HG02610 (cell line): ENCODE data around the gene HLA-DMA.
A peak's percentile ranks its signal among the peaks of the same experiment; 100 is the strongest.

Source experiments
- ATAC-seq: cut with Tn5 transposase; IDR thresholded peaks from one replicate; pipeline ENCODE4 v1.9.1; 2021; ENCODE audit warnings: mild to moderate bottlenecking, moderate library complexity; ENCODE audit not compliant: unreplicated experiment

The HLA-DMA gene

DNA sequence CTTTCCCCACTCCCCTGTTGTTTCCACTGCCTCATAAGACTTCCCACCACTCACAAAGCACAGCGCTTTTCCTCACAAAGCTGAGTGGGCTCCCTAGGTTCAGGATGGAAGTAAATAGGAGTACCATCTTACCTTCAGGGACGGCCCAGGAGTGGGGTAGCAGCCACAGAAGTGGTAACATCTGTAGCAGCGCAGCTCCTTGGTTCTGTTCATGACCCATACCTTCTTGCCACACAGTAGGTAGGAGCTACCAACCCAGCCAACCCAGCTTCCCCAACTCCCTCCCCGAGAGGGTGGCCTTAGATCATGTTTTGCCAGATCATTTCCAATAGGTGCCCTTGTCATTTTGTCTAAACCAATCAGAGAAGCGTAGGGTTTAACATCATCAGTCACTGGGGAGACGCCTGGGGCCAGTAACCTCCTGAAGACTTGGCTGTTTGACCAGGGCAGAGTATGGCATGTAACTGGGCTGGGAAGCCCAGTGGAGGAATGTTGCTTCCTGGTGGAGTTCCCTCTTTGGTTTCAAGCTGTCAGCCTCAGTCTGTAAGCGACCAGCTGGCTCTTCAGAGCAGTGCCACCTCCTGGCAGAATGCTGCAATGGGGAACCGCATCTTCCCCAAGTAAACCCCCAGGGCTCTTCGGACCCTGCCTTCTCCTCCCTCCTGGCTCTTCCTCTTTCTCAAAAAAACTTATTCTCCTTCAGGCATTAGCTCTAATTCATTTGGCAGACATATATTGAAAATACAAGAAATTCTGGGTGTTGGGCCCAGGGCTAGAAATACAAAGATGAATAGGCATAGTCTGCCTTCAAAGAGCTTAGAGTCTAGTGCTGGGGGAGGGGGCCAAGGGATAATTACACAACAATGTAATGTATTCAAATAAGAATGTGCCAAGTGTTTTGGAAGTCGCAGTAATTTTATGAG, at the start of gene HLA-DMA:
HLA-DMA (minus strand) TSS at position 281 of the 923 bp plus-strand sequence; CDS start at position 220, 61 bp downstream.
- ATAC-seq, result peak; percentile 89

DNA sequence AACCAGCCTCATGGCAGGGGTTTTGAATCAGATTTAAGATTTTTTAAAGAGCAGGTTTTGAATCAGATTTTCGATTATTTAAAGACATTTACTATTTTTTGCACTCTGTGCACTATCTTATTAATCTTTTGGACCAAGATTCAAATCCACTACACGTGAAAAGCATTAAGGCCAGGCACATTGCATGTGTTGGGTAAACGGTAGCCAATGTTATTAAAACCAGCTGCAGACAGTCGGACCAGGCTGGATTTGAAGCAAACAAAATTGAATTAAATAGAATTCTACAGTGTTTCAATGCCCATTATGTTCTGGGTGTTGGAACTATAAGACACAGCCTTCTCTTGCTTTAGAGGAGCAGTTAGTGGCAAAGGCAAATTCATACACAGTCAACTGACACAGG, 48.8 kb upstream of the HLA-DMA start:
- no peak for ATAC-seq

DNA sequence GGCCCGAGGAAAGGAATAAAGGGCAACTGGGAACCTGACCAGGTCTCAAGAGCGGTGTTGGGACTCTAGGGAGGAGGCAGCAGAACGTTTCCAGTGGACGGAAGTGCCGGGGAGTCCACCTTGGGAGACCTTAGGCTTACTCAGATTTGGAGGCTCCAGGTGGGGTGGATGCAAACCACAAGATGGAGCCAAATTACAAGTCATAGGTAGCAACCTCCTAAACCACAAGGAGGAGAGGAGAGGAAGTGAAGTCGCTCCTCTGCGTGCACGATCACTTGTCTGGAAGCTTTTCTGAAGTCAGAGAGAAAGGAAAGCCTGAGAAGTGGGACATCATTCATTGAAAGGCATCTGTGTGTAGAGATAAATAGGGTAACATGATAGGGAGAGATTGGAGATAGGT, 47.2 kb upstream of the HLA-DMA start:
- ATAC-seq, result no peak

DNA sequence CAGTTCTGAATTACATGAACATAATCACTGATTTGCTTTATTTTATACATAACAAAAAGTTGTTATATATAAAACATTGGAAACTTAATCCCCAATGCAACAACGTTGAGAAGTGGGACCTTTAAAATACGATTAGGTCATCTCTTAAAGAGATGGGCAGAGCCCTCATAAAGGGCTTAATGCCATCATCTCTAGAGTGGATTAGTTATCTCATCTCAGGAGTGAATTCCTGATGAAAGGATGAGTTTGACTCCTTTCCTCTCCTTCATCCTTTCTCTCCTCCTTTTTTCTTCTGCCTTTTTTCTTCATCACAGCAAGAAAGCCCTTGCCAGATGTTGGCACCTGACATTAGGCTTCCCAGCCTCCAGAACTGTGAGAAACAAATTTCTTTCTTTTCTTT, 42.6 kb upstream of the HLA-DMA start:
- no peak for ATAC-seq

DNA sequence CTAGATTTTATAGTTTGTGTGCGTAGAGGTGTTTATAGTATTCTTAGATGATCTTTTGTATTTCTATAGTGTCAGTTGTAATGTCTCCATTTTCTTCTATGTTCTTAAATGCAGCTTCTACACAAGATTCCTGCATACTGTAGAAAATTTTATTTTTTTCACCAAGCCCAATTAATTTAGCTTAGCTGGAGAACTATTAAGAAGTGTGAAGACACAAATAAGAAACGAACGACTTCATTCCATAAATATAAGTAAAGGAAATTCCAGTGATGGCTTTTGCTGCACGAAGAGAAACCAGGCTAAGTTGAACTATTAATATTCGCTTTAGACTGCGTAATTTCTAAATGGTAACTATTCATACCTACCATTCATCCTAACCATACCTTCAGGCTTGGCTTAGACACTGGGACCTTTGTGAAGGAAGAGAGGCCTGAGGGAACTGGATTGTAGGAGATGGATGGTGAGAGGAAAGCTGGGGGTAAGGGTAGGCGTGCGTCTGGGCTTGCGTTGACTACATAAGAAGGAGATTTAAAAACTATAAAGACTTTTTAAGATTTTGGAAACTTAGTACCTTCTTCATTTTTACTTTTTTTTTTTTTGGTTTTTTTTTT, 40.6 kb upstream of the HLA-DMA start:
- ATAC-seq, result no peak

DNA sequence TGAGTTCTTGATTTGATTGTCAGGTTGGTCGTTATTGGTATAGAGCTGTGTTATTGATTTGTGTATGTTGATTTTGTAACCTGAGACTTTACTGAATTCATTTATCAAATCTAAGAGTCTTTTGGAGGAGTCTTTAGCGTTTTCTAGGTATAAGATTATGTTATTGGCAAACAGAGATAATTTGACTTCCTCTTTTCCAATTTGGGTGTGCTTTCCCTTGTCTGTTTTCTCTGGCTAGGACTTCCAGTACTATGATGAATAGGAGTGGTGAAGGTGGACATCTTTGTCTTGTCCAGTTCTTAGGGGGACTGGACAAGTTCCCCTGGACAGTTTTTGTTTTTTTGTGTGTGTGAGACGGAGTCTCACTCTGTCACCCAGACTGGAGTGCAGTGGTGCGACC, 39.1 kb upstream of the HLA-DMA start:
- no peak for ATAC-seq

DNA sequence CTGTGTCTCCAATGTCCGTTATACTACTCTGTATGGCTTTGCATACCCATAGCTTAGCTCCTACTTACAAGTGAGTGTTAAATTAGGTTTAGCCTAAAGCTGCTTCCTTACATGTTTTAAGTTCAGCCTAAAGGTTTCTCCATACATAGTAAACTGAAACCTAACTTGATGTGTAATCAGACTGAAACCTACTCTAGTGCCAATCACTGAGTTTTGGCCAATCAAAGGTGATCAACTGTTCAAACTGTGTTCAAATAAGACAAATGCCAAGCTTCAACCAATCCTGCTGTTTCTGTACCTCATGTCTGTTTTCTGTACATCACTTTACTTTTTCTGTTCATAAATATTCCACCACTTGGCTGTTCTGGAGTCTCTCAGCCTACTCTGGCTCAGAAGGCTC, 36.5 kb upstream of the HLA-DMA start:
- no peak for ATAC-seq

DNA sequence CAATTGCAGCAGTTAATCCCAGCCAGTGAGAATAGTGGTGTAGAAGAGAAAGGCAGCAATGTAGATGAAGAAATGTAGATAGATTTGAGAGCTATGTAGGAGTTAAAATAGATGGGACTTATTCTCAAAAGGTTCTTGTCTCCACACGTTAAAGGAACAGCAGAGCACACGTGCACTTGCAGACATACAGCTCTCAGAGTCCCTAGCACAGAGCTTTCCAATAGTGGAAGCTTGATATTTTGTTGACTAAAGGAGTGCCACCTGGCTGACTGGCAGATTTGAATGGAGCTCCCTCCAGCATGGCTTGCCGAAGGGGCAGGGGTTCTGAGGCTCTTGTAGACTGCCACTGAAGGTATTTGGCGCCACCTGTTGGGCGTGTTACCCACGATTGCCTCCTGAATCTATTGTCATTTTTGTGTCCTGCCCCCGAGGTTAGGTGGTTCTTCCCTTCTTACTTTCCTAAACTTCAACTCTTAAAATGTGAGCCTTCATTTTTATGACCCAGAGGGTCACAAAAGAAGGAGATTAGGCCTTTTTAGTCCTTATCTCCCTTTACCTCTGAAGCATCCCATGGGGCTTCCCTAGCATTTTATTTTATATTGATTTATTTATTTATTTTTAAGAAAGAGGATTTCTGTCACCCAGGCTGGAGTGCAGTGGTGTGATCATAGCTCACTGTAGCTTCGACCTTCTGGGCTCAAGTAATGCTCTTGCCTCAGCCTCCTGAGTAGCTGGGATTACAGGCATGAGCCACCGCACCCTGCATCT, 31.9 kb upstream of the HLA-DMA start:
- ATAC-seq, result no peak

DNA sequence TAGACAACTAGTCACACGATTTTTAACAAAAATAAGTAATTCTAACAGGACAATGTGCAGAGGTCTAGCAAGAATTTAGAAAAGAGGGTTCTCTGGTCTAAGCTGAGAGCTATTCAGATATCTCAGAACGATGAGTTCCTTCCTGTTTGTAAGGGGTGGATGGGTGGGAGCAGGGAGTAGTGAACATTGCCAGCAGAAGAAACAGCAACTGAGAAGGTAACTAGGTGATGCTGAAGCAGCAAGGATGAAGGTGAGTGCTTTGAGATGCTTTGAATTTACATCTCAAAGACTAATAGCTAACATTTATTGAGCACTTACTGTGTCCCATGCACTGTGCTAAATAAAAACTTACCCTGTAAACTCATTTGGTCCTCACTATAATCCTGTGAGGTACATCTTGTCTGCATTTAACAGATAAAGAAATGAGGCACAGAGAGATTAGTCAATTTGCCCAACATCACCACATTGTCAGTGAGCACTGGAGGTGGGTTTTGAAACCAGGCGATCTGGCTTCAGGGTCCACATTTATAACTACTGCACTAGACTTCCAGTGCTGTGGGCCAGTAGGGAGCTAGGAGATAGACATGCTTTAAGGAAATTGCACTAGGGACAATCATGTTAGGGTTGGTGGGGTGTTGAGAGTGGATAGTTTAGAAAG, 31.2 kb upstream of the HLA-DMA start:
- ATAC-seq, result no peak

DNA sequence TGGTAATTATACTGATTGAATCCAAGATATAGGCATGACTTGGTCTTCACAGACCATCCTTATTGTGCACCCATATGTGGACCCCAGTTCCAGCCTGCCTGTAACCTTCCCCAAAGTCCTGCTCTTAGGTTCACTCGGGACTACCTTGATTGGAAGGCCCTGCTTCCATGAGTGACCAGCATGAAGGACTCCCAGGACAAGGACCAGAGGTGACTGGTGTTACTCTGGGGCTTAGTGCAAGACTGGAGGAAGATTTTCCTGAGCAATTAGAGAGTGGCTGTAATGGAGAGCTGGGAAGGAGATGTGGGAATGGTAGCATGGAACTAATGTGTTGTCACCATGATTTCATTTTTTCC, 30.6 kb upstream of the HLA-DMA start:
- ATAC-seq, result no peak

DNA sequence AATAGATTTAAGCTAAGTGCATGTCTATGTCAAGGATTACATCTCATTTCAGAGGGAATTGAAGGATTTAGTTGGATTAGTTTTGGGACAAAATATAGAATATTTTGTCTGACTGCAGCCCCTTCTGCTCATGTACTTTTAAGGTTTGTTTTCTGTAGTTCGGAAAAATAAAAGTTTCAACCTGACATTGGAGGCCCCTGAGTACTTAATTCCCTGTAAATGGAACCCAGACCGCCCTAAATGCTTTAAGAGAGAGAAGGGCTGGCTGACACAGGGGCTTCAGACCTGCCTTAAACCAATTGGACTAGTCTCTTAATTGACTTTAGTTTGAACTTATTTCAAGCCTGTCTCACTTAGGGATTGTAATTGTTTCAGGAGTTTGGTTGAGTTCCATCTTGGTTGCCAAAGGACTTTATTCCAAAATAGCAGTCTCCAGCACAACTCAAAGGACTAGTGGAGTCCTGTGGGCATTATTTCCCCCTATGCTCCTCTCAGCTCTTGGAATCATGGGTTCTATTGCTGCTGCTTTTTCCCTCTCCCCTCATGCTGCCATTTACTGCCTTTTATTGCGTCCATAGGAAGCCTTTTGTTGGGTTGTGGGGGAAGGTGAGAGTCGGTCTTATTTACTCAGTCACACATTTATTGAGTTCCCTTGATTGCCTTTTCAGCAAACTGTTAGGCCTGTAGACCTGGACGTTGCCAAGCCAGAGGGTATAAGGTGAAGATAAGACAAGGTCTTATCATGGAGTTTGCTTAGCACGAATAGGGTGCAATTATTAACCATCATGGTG, 30.0 kb upstream of the HLA-DMA start:
- no peak for ATAC-seq

DNA sequence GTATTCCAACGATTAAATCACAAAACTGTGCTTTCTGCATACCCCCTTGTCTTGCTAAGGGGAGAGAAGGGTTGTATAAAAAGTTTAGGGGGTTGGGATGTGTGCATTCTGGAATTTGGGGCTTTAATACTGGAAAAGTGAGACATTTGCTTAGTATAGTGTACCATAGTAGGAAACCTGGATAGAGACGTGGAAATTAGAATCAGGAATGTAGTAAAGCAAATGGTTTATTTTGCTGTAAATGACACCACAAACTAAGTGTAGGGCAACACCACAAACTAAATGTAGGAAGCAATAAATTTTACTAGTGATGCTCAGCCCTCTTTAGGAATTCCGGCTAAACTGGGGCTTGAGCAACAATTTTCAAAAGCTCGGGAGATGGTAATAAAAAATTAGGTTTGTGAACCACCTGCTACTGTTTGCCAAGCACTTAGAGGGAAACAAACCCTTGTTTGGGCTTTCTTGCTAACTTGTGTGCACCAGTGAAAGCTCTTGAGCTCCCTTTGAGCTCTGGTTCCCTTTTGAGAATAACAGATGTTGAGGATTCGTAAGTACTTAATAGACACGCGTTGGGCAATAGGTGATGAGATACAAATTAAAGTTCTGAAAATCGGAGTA, 29.3 kb upstream of the HLA-DMA start:
- no peak for ATAC-seq

DNA sequence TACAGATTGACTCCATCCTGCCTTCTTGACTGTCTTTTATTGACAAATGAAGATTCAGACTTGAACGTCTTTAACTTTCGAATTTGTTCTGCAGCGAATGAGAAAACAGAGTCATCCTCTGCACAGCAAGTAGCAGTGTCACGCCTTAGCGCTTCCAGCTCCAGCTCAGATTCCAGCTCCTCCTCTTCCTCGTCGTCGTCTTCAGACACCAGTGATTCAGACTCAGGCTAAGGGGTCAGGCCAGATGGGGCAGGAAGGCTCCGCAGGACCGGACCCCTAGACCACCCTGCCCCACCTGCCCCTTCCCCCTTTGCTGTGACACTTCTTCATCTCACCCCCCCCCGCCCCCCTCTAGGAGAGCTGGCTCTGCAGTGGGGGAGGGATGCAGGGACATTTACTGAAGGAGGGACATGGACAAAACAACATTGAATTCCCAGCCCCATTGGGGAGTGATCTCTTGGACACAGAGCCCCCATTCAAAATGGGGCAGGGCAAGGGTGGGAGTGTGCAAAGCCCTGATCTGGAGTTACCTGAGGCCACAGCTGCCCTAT, 27.7 kb upstream of the HLA-DMA start:
- no peak for ATAC-seq

DNA sequence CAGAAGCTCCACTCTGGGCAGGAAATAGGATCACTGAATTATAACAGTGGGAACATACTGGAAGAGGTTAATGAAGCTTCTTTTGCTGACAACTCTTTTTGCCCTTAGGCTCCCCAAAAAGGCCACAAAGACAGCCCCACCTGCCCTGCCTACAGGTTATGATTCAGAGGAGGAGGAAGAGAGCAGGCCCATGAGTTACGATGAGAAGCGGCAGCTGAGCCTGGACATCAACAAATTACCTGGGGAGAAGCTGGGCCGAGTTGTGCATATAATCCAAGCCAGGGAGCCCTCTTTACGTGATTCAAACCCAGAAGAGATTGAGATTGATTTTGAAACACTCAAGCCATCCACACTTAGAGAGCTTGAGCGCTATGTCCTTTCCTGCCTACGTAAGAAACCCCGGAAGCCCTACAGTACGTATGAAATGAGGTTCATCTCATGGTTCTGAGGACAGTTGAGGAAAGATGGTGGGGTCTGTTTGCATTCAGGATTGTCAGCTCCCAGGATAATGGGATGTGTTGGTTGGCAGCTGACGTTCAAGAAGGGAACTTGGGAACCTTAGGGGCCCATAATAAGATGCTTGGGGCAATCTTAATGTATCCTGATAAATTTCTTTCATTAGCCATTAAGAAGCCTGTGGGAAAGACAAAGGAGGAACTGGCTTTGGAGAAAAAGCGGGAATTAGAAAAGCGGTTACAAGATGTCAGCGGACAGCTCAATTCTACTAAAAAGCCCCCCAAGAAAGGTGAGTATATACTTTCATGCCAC, 27.0 kb upstream of the HLA-DMA start:
- no peak for ATAC-seq

DNA sequence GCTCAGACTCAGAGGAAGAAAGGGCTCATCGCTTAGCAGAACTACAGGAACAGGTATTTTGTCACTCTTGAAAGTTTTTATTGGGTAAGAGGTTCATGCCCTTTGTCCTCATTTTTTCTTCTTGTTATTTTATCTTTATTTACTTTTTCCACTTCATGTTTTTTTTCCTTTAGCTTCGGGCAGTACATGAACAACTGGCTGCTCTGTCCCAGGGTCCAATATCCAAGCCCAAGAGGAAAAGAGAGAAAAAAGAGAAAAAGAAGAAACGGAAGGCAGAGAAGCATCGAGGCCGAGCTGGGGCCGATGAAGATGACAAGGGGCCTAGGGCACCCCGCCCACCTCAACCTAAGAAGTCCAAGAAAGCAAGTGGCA, 25.0 kb upstream of the HLA-DMA start:
- no peak for ATAC-seq

DNA sequence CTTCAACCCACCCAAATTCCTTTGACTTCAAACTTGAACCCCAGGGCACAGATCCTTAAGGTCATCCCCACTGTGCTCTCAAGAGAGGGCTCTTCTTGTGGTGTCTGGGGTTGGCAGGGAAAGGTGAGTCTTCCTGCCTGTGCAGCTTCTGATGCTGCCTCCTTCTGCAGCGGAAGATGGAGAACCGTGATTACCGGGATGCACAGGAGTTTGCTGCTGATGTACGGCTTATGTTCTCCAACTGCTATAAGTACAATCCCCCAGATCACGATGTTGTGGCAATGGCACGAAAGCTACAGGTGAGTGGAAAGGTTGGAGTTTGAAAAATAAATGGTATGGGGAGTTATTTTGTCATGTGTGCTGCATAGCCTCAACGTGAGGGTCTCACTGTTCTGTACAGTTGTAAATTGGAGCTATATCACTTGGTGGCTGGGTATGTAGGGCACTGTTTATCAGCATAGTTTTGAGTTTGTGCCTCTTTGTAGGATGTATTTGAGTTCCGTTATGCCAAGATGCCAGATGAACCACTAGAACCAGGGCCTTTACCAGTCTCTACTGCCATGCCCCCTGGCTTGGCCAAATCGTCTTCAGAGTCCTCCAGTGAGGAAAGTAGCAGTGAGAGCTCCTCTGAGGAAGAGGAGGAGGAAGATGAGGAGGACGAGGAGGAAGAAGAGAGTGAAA, 24.5 kb upstream of the HLA-DMA start:
- no peak for ATAC-seq

DNA sequence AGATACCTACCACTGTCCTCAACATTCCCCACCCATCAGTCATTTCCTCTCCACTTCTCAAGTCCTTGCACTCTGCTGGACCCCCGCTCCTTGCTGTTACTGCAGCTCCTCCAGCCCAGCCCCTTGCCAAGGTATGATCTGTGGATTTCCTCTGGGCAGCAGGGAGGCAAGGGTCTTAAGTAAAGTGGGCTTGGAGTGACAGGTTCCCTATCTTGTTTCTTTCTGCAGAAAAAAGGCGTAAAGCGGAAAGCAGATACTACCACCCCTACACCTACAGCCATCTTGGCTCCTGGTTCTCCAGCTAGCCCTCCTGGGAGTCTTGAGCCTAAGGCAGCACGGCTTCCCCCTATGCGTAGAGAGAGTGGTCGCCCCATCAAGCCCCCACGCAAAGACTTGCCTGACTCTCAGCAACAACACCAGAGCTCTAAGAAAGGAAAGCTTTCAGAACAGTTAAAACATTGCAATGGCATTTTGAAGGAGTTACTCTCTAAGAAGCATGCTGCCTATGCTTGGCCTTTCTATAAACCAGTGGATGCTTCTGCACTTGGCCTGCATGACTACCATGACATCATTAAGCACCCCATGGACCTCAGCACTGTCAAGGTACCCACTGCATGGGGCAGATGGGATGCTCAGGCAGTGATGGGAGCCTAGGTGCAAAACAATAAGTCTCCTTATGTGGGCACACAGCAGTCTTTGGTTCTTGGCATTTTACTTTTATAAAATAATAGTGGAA, 23.6 kb upstream of the HLA-DMA start:
- no peak for ATAC-seq

DNA sequence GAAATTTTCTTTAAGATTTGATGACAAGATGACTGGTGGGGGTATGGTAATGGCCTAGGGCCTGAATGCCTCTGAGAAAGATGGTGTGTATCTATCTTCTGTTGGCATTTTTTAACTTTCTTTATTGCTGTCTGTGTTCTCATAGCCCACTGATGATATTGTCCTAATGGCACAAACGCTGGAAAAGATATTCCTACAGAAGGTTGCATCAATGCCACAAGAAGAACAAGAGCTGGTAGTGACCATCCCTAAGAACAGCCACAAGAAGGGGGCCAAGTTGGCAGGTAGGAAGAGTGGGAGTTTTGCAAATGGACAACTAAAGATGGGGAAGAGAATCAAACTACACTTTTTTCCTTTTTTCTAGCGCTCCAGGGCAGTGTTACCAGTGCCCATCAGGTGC, 23.0 kb upstream of the HLA-DMA start:
- no peak for ATAC-seq
